Thyroid gland (tissue), 4 donors: ENCODE data around the gene CEP85.

ENCODE experiments used
- CTCF ChIP-seq, 6 experiments: fragments of 200-600 bp in 3 of 6; fragments of 450-650 bp in 3 of 6; sonication (generic) in 3 of 6; IDR thresholded peaks; one replicate each; pipeline ENCODE4 v1.5.1; 2016 to 2019; ENCODE audit warnings: antibody characterized with exemption in 6 of 6, mild to moderate bottlenecking in 2 of 6, inconsistent platforms in 1 of 6, moderate library complexity in 1 of 6
- POLR2A ChIP-seq, 2 donors: fragments of 450-650 bp; IDR thresholded peaks; one replicate each; pipeline ENCODE4 v1.6.1; 2017; ENCODE audit warnings: antibody characterized with exemption in 2 of 2, mild to moderate bottlenecking in 2 of 2, moderate library complexity in 1 of 2

DNA sequence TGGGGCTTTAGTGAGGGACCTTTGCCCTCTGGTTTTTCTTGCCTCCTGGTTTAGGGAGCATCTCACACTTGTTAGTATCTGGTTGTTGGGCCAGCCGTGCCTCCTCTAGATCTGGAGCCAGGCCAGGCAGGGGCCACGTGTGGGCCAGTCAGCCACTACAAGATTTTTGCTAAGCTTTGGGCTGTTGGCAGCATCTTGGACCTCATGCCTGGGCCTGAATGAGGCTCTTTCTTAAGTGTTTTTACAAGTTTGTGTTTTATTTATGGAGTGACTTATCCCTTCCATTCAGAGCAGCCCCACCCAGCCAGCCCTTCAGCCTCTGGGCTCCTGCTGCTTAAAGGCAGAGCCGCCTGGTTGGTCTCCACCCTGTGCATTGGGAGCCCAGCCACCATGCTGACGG is 44.3 kb downstream of the CEP85 start:
- TF ChIP-seq CTCF (IDR thresholded peaks at IDR 0.05) = no peak
- no peak for TF ChIP-seq POLR2A (IDR thresholded peaks at IDR 0.05)
